SH-SY5Y (cell line): Measurements from ENCODE around the gene TSPAN14.

Experiments used
- GATA2 ChIP-seq: IDR thresholded peaks from 2 replicates; pipeline ENCODE4 v1.6.1; 2011; ENCODE audit warnings: mild to moderate bottlenecking, low read depth, low read length
- GATA3 ChIP-seq: IDR thresholded peaks from 2 replicates; pipeline ENCODE4 v1.6.1; 2011; ENCODE audit warnings: low read depth, mild to moderate bottlenecking, low read length, moderate library complexity

DNA sequence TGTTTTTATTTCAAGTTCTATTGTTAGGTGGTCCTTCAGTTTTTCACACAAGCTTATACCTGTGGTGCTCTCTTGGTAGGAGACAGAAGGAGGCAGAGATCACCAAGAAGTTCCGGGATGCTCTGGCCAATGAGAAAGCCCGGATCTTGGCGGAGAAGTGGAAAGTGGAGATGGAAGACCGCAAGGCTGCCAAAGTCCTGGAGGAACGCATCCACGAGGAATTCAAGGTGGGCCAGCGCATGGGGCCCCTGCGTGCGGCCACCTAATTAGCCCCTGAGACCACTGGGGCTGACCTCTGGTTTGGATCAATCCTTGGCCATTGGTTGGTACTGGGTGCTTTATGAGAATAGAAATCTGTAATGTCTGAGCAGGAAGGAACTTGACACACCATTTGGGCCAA, 117.2 kb downstream of the TSPAN14 start:
- TF ChIP-seq GATA2 (no peak), GATA3 (no peak)
